RWPE1 (cell line): ENCODE data around the gene HRH2.

Experiments
- CTCF ChIA-PET: fragments of 350-600 bp; sonication (Branson Sonifier 250); formaldehyde crosslinking; extraction: SDS; loops from one replicate; lab custom pipeline; 2021; lab: Yijun Ruan, JAX
- POLR2A ChIA-PET: fragments of 400-600 bp; formaldehyde crosslinking; extraction: SDS; loops from one replicate; lab custom pipeline; 2020; ENCODE audit warnings: antibody characterized with exemption; ENCODE audit not compliant: low non-redundant PET; lab: Yijun Ruan, JAX
- DNase-seq: peaks from one replicate; pipeline ENCODE4 v3.0.0; 2012; ENCODE audit warnings: low spot score
- H3K27ac ChIP-seq: fragments of 450-650 bp; 2 replicates; pipeline ENCODE4 v1.5.1; 2017
- TF ChIP-seq, protein P1 (sequence below): fragments of 450-650 bp; conservative IDR thresholded peaks from 2 replicates; pipeline ENCODE4 v1.5.1; 2017; ENCODE audit warnings: low read depth, mild to moderate bottlenecking

Gene HRH2

DNA sequence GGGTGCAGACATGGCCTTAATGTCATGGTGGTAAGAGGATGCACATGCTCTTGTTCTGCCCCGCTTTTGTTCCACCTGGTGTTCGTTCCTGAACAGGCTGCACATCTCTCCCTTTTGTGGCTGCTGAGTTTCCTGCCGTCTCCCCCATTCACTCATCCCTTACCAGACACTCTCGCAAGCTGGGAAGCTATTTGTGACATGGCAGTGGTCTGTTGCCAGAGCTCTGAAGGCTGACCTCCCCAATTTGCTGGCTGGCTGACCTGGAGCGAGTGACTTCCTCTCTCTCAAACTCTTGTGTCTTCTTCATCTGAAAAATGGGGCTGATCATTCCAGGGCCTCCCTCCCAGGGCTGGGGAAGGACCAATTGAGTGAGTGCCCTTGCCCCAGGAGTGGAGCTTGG is 35.9 kb downstream of the HRH2 start:
- no peak overlapping the region for H3K27ac ChIP-seq
- no peak for DNase-seq
- ChIA-PET POLR2A (no interaction called here), CTCF (interaction anchor here (0.7 to 1.6 kb wide), 2 partner anchors 82 to 160 kb away, joined by 3 to 5 read pairs; no protein-coding TSS in a partner anchor)
- TF ChIP-seq, protein P1, sequence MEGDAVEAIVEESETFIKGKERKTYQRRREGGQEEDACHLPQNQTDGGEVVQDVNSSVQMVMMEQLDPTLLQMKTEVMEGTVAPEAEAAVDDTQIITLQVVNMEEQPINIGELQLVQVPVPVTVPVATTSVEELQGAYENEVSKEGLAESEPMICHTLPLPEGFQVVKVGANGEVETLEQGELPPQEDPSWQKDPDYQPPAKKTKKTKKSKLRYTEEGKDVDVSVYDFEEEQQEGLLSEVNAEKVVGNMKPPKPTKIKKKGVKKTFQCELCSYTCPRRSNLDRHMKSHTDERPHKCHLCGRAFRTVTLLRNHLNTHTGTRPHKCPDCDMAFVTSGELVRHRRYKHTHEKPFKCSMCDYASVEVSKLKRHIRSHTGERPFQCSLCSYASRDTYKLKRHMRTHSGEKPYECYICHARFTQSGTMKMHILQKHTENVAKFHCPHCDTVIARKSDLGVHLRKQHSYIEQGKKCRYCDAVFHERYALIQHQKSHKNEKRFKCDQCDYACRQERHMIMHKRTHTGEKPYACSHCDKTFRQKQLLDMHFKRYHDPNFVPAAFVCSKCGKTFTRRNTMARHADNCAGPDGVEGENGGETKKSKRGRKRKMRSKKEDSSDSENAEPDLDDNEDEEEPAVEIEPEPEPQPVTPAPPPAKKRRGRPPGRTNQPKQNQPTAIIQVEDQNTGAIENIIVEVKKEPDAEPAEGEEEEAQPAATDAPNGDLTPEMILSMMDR, result no peak

DNA sequence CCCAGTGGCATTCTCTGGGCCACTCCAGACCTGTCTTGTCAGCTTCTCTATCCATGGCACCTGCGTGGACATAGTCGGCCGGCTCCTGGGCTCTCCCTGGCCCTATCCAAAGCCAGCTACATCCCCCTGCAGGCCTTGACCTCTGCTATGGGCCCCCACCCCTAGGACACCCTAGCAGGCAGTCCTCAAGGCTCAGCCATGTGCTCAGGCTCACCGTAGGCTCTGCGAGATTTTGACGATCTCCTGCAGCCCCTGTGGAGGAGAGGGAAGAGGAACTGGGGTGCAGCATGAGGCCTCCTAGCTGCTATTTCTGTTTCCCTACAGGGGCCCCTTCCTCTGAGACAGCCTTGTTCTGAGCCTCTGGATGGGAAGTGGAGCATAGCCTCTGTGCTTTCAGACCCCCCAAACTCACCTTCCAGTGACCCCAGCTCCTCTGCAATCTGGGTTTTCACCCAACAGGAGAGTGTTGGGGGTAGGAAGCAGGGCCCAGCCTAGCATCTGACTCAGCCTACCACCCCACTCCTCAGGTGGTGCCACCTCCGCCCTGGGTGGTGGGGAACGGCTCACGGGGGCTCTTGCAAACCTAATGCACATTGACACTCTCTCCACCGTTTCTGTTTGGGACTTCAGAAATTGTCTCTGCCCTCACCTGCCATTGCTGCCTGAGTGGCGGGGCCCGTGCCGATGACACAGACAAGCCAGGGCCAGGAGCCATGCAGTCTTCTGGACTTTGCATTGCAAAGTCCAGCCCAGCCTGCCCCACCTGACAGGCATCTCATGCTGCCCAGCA is 36.7 kb downstream of the HRH2 start:
- no peak for DNase-seq
- ChIA-PET CTCF (interaction anchor here (0.7 to 1.6 kb wide), 2 partner anchors 83 to 161 kb away, joined by 3 to 5 read pairs; no protein-coding TSS in a partner anchor), POLR2A (no interaction called here)
- TF ChIP-seq, protein P1, result no peak
- no peak overlapping the region for H3K27ac ChIP-seq

DNA sequence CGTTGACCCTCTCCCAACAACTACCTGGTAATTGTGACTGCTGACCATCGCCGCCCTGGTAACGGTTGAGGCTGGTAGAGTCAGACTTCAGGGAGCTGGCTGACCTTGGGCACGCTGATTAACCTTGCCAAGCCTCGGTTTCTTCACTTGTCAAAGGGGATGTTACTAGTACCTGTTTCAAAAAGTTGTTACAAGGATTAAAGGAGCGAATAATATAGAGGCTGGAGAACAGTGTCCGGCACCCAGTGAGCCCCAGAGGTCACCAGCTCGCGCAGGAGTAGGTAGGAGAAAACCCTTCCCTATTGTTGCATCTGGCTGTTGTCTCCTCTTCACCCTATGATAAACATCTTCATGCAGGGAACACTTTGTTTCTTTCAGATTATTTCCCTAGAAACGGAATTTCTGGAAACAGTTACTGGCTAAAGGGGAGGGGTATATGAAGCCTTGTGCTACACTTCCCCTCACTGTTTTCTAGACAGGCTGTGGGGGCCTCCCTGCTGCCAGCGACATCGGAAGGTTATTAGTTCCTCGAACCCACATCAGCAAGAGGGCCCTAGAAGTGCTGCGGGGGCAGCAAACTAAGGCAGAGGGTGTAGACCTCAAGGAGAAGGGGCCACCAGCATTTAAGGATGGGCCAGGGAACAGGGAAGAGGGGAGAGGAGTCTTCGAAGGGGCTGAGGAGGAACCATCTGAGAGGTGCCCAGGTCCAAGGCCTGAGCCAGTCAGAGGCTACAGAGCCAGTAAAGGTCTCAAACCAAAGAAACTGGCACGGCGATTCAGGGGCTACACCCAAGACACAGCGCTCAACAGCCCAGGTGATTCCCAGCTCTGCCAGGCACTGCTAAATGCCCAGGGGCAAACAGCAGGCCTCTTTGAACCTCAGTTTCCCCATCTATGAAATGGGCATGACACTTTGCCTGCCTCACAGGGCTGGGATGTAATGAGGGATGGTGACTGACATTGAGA is 37.6 kb downstream of the HRH2 start:
- DNase-seq, result no peak
- TF ChIP-seq, protein P1, result no peak
- POLR2A ChIA-PET, result no interaction called here
- H3K27ac ChIP-seq, result no peak overlapping the region
- CTCF ChIA-PET, result interaction anchor here (1.5 to 1.6 kb wide), 2 partner anchors 161 kb away, joined by 5 to 9 read pairs; no protein-coding TSS in a partner anchor

DNA sequence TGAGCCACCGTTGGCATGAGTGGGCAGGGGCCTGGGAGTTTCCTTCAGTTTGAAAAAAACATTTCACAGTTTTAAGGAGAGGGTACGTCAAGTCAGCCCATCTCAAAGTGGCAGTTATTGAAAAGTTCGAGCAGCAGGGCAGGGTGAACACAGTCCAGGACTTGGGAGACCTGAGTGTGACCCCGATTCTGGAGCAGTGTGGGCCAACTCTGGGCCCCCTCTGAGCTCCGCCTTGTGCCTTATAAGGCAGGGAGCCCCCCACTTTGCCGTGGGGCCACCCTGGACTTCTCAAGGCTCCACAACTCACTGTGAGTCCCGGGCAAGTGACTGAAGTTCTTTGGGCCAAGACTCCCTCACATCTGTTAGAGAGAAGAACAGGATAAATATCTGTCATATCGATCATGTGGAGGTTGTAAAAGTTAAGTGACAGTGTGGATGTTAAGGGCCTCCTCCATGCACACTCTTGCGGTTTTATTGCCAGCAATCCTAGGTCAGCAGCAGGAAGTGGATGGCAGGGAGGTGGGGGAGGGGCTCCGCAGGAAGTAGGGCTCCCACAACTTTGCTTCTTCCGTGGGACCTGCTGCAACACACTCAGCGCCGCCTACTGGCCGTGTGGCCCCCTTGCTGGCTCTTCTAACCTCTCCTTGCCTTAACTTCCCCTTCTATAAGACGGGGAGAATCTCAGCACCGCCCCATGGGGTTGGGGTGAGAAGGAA is 38.4 kb downstream of the HRH2 start:
- ChIA-PET POLR2A (no interaction called here), CTCF (interaction anchor here (0.6 to 1.5 kb wide), 4 partner anchors 34 to 202 kb away, joined by 3 to 9 read pairs (median 4); no protein-coding TSS in a partner anchor)
- TF ChIP-seq, protein P1, result no peak; the same call in 1 of the 2 replicates
- no peak for DNase-seq
- H3K27ac ChIP-seq, result no peak overlapping the region

DNA sequence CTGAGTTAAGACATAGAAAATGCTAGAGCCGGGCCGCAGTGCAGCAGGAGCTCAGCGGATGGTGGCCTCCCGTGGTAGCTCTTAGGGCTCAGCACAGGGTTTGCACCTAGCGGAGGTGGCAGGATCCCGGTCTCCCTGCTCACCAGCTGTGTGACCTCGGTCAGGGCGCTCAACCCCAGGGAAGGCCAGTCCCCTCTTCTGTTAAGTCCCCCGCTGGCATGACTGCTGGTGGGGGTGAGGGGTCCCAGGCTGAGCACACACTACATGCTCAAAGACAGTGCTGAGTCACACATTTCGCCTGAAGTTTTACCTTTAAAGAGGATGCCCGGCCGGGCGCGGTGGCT is 39.0 kb downstream of the HRH2 start:
- TF ChIP-seq, protein P1, result no peak
- CTCF ChIA-PET, result interaction anchor here (0.6 to 1.5 kb wide), 4 partner anchors 33 to 202 kb away, joined by 3 to 9 read pairs (median 4); no protein-coding TSS in a partner anchor
- H3K27ac ChIP-seq, result no peak overlapping the region
- no peak for DNase-seq
- POLR2A ChIA-PET, result no interaction called here
